NB4 (cell line): ENCODE data around the gene SERGEF.
"Not testable (repeated sequence)": the region's sequence is repeated elsewhere in the genome, so short reads cannot be mapped to it uniquely, and the experiment has no call there.

Experiments
- DNase-seq: peaks from one replicate; pipeline ENCODE4 v3.0.0; 2010; ENCODE audit warnings: low read depth
- H3K4me3 ChIP-seq: one replicate; pipeline ENCODE4 v1.5.1; 2011; ENCODE audit warnings: mild to moderate bottlenecking, low read depth, low read length, moderate library complexity
- MYC ChIP-seq: IDR thresholded peaks from 2 replicates; pipeline ENCODE4 v1.6.1; 2011; ENCODE audit warnings: low read depth, low read length
- POLR2A ChIP-seq: IDR thresholded peaks from 2 replicates; pipeline ENCODE4 v1.6.1; 2011; ENCODE audit warnings: mild to moderate bottlenecking; ENCODE audit not compliant: insufficient read length; ENCODE audit errors: extremely low read depth
- TF ChIP-seq, protein P1 (sequence below): IDR thresholded peaks from one replicate; pipeline ENCODE4 v1.5.1; 2012; ENCODE audit warnings: low read depth, low read length
- TF ChIP-seq, protein P2 (sequence below): IDR thresholded peaks from 2 replicates; pipeline ENCODE4 v1.6.1; 2011; ENCODE audit warnings: low read depth, low read length

The SERGEF gene

DNA sequence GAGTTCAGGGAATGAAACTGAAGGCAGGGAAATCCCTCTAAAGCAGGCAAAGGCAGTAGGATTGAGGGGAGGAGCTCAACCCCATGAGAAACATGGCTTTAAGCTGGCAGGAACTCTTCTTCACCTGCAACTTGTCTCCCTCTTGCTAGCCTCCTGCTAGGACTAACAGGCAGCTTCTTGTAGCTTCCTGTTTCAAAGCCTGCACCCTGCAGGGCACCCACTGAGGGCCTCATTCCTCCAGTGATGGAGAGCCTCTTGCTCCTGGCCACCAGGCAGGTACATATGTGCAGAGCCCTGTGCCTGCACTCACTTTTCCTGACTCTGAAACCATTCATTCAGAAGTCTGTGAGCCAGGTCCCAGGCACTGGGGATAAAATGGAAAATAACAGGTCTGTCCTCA is 137.0 kb downstream of the SERGEF start:
- no peak overlapping the region for H3K4me3 ChIP-seq
- no peak for TF ChIP-seq MYC
- TF ChIP-seq, protein P1, sequence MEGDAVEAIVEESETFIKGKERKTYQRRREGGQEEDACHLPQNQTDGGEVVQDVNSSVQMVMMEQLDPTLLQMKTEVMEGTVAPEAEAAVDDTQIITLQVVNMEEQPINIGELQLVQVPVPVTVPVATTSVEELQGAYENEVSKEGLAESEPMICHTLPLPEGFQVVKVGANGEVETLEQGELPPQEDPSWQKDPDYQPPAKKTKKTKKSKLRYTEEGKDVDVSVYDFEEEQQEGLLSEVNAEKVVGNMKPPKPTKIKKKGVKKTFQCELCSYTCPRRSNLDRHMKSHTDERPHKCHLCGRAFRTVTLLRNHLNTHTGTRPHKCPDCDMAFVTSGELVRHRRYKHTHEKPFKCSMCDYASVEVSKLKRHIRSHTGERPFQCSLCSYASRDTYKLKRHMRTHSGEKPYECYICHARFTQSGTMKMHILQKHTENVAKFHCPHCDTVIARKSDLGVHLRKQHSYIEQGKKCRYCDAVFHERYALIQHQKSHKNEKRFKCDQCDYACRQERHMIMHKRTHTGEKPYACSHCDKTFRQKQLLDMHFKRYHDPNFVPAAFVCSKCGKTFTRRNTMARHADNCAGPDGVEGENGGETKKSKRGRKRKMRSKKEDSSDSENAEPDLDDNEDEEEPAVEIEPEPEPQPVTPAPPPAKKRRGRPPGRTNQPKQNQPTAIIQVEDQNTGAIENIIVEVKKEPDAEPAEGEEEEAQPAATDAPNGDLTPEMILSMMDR: no peak
- TF ChIP-seq POLR2A: no peak
- TF ChIP-seq, protein P2, sequence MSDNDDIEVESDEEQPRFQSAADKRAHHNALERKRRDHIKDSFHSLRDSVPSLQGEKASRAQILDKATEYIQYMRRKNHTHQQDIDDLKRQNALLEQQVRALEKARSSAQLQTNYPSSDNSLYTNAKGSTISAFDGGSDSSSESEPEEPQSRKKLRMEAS: no peak
- no peak for DNase-seq

DNA sequence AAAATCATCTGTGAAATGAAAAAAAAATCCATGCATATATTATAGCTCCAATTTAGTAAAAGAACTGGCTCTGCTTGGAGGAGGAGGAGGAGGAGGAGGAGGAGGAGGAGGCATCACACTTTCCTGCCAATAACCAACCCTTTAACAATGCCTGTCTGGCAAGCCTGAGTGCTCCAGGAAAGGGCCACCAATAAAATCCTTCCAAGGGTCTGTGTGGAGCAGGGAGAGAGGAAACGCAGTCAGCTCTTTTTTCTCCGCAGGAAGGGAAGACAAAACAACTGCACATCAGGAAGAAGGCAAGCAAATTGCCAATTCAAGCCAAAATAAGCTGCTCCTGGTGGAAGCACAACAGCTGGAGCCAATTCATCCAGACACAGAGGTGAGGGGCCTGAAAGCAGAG is 139.3 kb downstream of the SERGEF start:
- TF ChIP-seq POLR2A (no peak), MYC (no peak)
- TF ChIP-seq, protein P1: no peak
- TF ChIP-seq, protein P2: no peak
- no peak for DNase-seq
- no peak overlapping the region for H3K4me3 ChIP-seq

DNA sequence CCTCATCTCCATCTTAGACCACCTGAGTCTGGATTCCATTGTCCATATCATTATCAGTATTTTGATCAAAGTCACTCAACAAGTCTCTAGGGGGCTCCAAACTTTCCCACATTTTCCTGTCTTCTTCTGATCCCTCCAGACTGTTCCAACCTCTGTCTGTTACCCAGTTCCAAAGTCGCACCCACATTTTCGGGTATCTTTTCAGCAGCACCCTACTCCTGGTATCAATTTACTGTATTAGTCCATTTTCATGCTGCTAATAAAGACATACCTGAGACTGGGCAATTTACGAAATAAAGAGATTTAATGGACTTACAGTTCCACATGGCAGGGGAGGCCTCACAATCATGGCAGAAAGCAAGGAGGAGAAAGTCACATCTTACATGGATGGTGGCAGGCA is 144.4 kb downstream of the SERGEF start:
- not testable (repeated sequence) for H3K4me3 ChIP-seq, DNase-seq

DNA sequence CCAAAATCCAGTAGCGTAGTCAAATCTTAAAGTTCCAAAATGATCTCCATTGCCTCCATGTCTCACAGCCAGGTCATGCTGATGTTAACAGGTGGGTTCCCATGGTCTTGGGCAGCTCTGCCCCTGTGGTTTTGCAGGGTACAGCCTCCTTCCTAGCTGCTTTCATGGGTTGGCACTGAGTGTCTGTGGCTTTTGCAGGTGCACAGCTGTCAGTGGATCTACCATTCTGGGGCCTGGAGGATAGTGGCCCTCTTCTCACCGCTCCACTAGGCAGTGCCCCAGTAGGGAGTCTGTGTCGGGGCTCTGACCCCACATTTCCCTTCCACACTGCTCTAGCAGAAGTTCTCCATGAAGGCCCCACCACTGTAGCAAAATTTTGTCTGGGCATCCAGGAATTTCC is 145.5 kb downstream of the SERGEF start:
- no peak for DNase-seq
- no peak overlapping the region for H3K4me3 ChIP-seq
- TF ChIP-seq, protein P2: no peak
- TF ChIP-seq, protein P1: no peak
- TF ChIP-seq POLR2A (no peak), MYC (no peak)

DNA sequence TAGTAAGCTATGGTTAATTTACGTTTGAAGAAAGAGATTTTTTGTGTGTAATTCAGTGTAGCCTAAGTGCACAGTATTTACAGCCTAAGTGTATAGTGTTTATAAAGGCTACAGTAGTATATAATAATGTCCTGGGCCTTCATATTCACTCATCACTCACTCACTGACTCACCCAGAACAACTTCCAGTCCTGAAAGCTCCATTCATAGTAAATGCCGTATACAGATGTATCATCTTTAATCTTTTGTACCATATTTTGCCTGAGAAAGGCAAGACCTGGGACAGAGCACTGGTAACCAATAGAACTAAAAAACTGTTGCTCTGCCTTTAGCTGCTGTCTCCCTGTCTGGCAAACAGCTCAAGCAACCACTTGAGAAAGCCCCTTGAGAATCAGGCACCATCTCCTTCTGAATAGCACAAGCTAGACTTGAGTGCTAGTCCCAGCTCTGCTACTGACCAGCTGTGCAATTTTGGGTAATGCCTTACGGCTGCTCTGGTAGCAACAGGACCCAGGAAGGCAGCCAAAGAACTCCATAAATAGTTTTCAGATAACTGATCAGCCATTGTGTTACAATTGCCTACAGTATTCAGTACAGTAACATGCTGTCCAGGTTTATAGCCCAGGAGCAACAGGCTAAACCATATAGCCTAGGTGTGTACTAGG is 146.9 kb downstream of the SERGEF start:
- TF ChIP-seq MYC (no peak), POLR2A (no peak)
- TF ChIP-seq, protein P2: no peak
- TF ChIP-seq, protein P1: no peak
- H3K4me3 ChIP-seq: no peak overlapping the region
- no peak for DNase-seq

DNA sequence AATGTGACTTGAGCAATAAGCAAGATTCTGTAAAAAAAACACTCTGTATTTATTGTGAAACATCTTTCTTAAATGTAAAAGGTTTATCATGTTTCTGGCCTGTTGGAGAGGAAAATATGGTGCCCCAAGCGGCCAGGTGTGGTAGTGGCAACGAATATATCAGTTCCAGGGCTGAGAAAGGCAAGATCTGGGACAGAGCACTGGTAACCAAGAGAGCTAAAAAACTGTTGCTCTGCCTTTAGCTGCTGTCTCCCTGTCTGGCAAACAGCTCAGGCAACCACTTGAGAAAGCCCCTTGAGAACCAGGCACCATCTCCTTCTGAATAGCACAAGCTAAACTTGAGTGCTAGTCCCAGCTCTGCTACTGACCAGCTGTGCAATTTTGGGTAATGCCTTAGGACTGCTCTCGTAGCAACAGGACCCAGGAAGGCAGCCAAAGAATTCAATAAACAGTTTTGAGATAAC is 148.3 kb downstream of the SERGEF start:
- DNase-seq: no peak

More for the DNA sequence above, 148.3 kb downstream of the SERGEF start:
- H3K4me3 ChIP-seq: no peak overlapping the region
- TF ChIP-seq POLR2A: no peak
- TF ChIP-seq, protein P1: peak; percentile 17
